HepG2 (cell line): ENCODE results near the gene JAK2. TPM values are rescaled to one million over a fixed set of nuclear protein-coding genes. Genes with fewer than 3 reads are reported as not detected.
A peak's percentile ranks its signal among the peaks of the same experiment; 100 is the strongest.

ENCODE experiments used
- ATF2 ChIP-seq: sonication (generic); formaldehyde crosslinking; IDR thresholded peaks from 2 replicates; pipeline ENCODE4 v1.4.0; 2020; ENCODE audit warnings: missing genetic modification reagents
- BCL3 ChIP-seq: sonication (generic); formaldehyde crosslinking; IDR thresholded peaks from 2 replicates; pipeline ENCODE4 v1.5.1; 2020; ENCODE audit warnings: mild to moderate bottlenecking, missing genetic modification reagents, moderate library complexity
- BHLHE40 ChIP-seq: IDR thresholded peaks from 2 replicates; pipeline ENCODE4 v1.6.1; 2011; ENCODE audit warnings: low read length, improper control_type of control experiment
- CEBPG ChIP-seq: IDR thresholded peaks from 2 replicates; pipeline ENCODE4 v1.6.1; 2016
- E2F1 ChIP-seq: sonication (generic); formaldehyde crosslinking; IDR thresholded peaks from 2 replicates; pipeline ENCODE4 v1.5.0; 2020; ENCODE audit warnings: missing genetic modification reagents
- FOXO1 ChIP-seq: sonication (generic); formaldehyde crosslinking; IDR thresholded peaks from 2 replicates; pipeline ENCODE4 v1.4.0; 2020; ENCODE audit warnings: missing genetic modification reagents
- POGK ChIP-seq: sonication (generic); formaldehyde crosslinking; conservative IDR thresholded peaks from 2 replicates; pipeline ENCODE4 v1.8.0; 2022; ENCODE audit warnings: mild to moderate bottlenecking, moderate library complexity, missing genetic modification reagents
- SNAPC4 ChIP-seq: sonication (generic); formaldehyde crosslinking; IDR thresholded peaks from 2 replicates; pipeline ENCODE4 v1.4.0; 2020; ENCODE audit warnings: mild to moderate bottlenecking, missing genetic modification reagents
- SRY ChIP-seq: sonication (generic); formaldehyde crosslinking; IDR thresholded peaks from 2 replicates; pipeline ENCODE4 v1.8.0; 2022; ENCODE audit warnings: mild to moderate bottlenecking, missing genetic modification reagents
- ZFP37 ChIP-seq: sonication (generic); formaldehyde crosslinking; IDR thresholded peaks from 2 replicates; pipeline ENCODE4 v1.4.0; 2020; ENCODE audit warnings: missing genetic modification reagents, borderline replicate concordance
- ZNF703 ChIP-seq: sonication (generic); formaldehyde crosslinking; IDR thresholded peaks from 2 replicates; pipeline ENCODE4 v1.5.1; 2020; ENCODE audit warnings: missing genetic modification reagents, mild to moderate bottlenecking, moderate library complexity, borderline replicate concordance
- ZNF704 ChIP-seq: sonication (generic); formaldehyde crosslinking; IDR thresholded peaks from 2 replicates; pipeline ENCODE4 v1.8.1; 2023; ENCODE audit warnings: mild to moderate bottlenecking, inconsistent platforms, moderate library complexity, missing genetic modification reagents, borderline replicate concordance
- polyA plus RNA-seq, 8 experiments: library from polyadenylated mRNA; depleted of rRNA in 3 of 8; stranded (reverse) in 7 of 8; unstranded in 1 of 8; fragments of >200 nt; fragmentation: Illumina TruSeq in 4 of 8; extraction: Trizol in 4 of 8; gene quantifications; 2 replicates each; pipeline versions ENCODE4 v1.2.1 to v1.2.3, GENCODE V29; 2011 to 2016; ENCODE audit warnings: low read depth in 4 of 8, missing spikeins in 1 of 8, mixed read lengths in 1 of 8; ENCODE audit not compliant: insufficient read depth in 1 of 8
- total RNA-seq, 5 experiments: library from RNA; depleted of rRNA; stranded (reverse); fragments of >200 nt; fragmentation: Illumina TruSeq; extraction: Trizol; gene quantifications; 2 replicates each; pipeline ENCODE4 v1.2.3, GENCODE V29; 2016; ENCODE audit warnings: low read depth in 1 of 5

Gene JAK2
- total and polyA plus RNA-seq, 2 of the 13 experiments (the other 11 are each of a cell fraction or from before 2014, with no cell fraction given): 1.1 to 4.1 TPM

GRCh38 chr9:4984621-4985385 is at the start of gene JAK2 (continued):
- TF ChIP-seq SNAPC4 (CRISPR knock-in tag) (peak; percentile 76; the same call in 1 of the 2 replicates), ZNF704 (CRISPR knock-in tag) (peak; percentile 40; the same call in 1 of the 2 replicates), ZNF703 (peak; percentile 85; the same call in 1 of the 2 replicates), BHLHE40 (0 out of 2 replicates have a peak, but pooled peaks have one; percentile 4), SRY (CRISPR knock-in tag) (peak; percentile 80; the same call in 1 of the 2 replicates), ZFP37 (CRISPR knock-in tag) (no peak; the same call in 1 of the 2 replicates), FOXO1 (CRISPR knock-in tag) (no peak), ATF2 (0 out of 2 replicates have a peak, but pooled peaks have one; percentile 7), BCL3 (peak; percentile 89; the same call in 1 of the 2 replicates), POGK (CRISPR knock-in tag) (peak; percentile 76; the same call in 1 of the 2 replicates), CEBPG (CRISPR knock-in tag) (0 out of 2 replicates have a peak, but pooled peaks have one; percentile 5), E2F1 (CRISPR knock-in tag) (no peak; the same call in 1 of the 2 replicates)
